Stimulated activated CD8-positive, alpha-beta memory T cell treated with anti-CD3 and anti-CD28 coated beads, Interleukin-7, amount 100 ng/mL, for 24 hours (primary cell): ENCODE data around the gene POLR1G.

Source experiments
- DNase-seq: peaks from one replicate; pipeline ENCODE4 v3.0.0-alpha.2; 2020; ENCODE audit warnings: low read depth

The POLR1G gene

DNA sequence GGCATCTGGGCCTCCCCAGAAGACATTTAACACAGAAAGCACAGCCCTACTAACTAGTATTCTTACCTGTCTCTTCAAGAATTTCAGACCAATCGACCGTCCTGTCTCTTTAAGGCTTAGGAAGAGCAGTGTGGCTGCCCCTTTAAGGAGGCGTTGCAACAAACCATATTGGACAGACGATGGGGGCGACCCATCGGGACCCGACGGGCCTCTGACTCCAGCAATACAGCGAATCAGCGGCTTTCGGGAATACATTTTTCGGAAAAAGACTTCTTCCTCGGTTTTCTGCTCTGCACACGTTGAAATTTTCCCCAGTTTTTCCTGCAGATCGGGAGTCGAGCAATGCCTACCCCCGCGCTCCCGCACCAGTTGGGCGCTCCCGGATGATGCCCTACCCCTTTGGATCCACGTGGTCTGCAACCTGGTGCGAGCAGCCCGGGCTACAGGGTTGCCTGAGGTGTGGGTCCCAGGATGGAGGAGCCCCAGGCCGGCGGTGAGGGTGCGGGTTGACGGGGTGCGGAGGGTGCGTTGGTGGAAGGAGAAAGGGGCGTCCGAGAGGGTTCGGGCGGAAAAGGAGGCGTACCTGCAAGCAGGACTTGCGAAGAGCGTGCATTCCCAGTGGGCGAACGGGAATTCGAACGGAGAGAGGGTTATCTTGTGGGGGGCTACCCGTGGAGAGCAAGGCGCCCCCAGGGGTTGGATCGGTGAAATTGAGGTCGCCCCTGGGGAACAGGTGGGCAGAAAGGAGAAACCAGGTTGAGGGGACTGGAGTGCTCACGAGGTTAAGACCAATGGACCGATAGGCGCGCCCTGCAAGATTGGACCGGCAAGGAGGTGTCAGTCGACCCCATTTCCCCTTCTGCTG is at the start of gene POLR1G:
Gene POLR1G (plus strand): TSS at position 419 of the 865 bp plus-strand sequence. CDS start 53 bp downstream, at position 472.
- peak; percentile 69 for DNase-seq

GRCh38 chr19:45356760-45357444 is 49.5 kb upstream of the POLR1G start:
- no peak for DNase-seq

DNA sequence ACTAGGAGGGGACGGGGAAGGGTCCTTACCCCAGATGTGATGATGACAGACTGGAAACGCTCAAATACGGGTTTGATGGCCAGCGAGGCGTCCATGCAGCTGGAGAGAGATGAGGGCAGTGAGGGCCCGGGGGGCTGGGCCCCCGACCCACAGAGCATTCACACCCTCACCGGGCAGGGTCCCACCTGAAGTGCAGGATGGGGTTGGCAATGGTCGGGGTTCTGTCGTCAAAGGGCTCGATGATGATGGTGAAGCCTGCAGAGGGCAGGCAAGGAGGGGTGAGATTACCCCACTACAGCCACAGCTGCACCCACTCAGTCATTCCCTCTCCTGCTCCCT is 49.0 kb upstream of the POLR1G start:
- DNase-seq: no peak

DNA sequence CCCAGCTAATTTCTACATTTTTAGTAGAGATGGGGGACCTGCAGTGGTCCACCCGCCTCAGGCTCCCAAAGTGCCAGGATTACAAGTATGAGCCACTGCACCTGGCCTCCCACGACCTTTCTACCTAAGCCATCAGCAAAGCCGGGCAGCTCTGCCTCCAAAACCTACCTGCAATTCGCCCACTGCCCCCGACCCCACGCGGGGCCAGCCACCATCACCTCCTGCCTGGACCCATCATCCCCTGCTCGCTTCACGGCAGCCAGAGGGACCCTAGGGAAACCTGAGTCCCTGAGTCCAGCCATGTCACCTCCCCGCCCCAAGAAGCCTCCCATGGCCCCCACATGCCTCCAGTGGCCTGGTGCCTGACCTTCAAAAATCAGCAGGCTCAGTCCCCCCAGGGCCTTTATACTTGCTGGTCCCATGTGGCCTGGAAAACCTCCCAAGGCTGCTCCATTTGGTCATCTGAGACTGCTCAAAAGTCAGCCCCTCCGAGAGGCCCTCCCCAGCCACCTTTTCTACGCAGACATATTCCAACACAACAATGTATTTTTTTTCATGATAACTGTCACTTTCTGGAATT is 48.1 kb upstream of the POLR1G start:
- no peak for DNase-seq

- DNase-seq: no peak
These were observed 44.8 kb upstream of the POLR1G start for GRCh38 chr19:45361608-45362007.

DNA sequence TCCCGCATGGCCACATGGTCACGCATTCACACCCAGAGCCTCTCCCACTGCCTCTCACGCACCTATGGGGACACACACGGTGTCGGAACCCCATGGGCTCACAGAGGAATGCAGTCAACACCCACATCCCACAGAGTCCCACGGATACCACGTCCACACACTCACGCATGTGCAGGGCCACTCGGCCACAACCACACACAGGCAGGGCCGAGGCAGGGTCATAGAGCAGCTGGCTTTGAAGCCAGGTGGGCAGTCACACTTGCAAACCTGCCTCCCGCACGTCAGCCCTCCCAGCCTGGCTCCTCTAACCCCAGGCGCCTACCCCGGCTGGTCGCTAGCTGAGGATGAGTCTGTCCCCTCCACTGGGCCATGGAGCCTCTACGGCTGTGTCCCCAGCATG is 44.2 kb upstream of the POLR1G start:
- no peak for DNase-seq

- no peak for DNase-seq
These were observed 42.5 kb upstream of the POLR1G start for GRCh38 chr19:45363861-45364459.

DNA sequence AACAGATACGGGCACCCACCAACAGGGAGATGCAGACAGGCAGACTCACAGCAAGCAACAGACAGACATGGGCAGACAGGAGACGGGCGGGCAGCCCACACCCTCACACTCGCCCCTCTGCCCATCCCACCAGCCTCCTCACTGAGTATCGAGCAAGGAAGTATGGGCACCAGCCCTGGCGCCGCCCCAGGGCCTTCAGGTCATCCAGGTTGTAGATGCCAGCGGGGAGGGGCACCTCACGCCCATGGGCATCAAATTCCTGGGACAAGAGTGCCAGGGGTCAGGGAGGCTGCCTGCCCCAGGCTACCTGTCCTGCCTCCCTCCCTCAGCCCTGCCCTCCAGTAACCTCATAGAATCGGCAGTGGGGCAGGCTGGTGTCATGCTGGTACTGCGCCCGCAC is 41.7 kb upstream of the POLR1G start:
- no peak for DNase-seq

DNA sequence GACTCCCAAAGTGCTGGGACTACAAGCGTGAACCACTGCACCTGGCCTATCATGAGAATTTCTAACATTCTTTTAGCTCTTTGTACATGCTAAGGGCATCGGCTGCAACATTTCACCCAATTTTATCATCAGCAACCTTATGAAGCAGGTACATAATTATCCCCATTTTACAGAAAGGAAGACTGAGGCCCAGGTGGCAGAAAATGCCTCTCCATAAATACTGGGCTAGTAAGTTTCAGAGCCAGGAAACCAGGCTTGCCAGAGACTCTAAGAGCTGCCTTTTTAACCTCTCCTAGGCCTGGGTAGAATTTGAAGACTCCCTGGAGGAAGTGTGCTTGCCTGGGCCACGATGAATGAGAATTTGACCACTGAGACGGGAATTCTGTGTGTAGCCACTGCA is 38.3 kb upstream of the POLR1G start:
- DNase-seq: no peak

DNA sequence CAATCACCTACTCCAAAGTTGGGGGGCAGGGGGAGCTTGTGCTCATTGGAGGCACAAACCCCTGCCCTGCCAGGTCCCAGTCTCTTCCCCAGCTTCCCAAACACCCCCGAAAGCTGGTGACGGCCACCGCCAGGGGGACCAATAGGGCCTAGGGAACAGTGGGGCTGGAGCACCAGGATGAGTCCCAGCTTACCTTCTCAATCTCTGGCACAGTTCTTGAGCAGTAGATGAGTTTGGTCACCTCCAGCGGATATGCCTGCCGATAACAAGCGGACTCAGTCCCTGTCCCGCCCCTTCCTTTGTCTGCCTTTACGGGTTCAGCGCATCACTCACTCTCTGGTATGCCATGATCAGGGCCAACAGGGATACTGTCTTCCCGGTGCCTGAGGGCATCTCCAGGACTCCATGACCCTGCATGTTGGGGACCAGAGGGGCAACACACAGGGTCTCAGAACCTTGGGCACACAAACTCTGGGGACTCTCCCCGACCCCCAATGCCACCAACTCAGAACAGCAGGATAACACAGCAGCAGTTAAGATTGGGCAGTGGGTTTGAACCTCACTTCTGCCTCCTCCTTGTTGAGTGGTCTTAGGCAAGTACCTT is 37.6 kb upstream of the POLR1G start:
- no peak for DNase-seq

DNA sequence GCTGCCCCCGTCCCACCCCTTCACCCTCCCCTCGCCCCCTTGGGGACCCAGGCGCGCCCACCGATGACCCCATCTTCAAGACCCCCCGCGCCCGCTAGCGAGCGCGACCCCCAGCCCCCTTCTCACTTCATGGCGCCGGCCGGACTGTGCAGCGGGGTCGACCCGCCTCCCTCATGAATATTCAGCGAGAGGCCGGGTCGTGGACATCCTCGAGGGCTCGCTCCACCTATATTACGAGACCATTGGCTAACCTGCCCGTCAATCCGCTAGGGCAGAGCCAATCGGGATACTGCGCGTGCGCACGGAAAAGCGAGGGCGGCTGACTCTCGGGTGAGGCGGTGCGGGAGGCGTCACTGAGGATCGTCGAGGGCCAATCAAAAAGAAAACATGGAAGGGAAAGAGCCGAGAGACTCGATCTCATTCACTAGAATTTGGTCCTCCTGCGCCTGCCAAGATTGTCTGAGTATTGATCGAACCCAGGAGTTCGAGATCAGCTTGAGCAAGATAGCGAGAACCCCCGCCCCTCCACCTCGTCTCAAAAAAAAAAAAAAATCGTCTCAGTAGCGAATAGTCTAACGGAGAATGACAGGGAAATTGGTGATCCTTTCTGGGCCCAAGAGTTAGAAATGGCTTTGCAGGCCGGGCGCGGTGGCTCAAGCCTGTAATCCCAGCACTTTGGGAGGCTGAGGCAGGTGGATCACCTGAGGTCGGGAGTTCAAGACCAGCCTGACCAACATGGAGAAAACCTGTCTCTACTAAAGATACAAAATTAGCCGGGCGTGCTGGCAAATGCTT is 35.8 kb upstream of the POLR1G start, which contains the start of gene ERCC2:
Gene ERCC2 (minus strand): TSS at position 164 of the 795 bp plus-strand sequence. CDS start 33 bp downstream, at position 131.
- DNase-seq: peak; percentile 100

DNA sequence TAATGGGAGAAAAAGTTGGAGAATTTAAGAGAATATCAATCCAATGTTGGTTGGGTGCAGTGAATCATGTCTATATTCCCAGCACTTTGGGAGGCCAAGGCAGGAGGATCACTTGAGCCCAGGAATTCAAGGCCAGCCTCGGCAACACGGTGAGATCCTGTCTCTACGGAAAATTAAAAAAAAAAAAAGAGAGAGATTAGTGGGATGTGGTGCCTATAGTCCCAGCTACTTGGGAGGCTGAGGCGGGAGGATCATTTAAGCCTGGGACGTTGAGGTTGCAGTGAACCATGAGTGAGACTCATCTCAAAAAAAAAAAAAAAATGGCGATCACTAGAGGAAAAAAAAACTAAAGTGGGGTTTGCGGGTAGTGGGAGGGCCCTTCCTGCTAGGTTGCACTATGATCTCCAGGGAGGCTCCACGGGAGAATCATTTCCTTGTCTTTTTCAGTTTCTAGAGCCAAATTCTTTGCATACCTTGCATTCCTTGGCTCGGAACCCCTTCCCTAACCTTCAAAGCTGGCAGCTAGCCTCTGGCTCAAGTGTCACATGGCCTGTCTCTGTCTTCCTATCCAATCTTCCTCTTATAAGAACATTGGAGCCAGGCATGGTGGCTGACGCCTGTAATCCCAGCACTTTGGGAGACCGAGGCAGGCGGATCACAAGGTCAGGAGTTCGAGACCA is 30.3 kb upstream of the POLR1G start:
- no peak for DNase-seq

DNA sequence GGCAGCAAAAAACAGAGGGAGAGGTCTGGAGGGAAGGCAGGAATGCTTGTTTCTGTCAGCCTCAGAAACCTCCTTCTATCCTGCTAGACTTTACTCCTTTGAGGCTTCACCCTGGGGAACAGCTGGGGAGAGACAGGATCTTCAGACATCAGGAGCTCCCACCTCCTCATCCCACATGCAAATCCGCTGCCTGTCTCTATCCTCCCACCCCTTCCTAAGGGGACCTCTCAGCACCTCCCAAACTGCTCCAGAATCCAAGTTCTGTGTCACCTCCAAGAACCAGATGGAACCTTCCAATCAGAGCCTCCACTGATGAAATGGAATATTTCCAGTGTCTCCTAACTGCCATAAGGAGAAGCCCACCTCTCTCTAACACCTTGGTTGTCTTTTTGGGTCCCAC is 26.3 kb upstream of the POLR1G start:
- DNase-seq: no peak

- DNase-seq: no peak
These were observed 24.0 kb upstream of the POLR1G start for GRCh38 chr19:45382426-45382825.

DNA sequence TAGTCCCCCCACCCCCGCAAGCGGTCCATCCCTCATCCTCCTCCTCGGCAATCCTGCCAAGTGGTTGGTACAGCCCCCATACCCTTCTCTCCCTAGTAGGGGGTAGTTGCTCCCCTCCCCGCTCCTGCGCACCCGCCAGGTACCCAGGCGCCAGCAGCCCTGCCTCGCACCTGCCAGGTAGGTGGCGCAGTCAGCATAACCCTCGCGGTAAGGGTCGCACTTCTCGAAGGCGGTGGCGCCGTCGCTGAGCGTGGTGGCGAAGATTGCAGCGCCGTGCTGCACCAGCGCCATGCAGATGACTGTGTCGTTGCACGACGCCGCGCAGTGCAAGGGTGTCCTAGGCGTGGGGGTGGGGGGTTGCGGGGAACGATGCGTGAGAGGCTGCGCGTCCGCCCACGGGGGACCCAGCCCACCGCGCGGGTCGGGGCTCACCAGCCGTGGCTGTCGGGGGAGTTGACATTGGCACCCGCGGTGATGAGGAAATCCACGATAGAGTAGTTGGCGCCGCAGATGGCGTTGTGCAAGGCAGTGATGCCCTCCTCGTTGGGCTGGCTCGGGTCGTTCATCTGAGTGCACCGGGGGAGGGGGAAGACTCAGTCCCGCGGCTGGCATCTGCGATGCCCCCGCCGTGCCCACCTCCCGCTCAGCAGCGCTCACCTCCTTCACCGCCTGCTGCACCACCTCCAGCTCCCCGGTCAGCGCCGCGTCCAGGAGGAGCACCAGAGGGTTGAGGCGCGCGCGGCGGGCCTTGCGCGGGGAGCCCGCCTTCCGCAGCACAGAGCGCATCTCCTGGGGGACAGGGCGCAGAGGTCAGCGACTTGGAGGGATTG is 20.8 kb upstream of the POLR1G start:
- DNase-seq: no peak

DNA sequence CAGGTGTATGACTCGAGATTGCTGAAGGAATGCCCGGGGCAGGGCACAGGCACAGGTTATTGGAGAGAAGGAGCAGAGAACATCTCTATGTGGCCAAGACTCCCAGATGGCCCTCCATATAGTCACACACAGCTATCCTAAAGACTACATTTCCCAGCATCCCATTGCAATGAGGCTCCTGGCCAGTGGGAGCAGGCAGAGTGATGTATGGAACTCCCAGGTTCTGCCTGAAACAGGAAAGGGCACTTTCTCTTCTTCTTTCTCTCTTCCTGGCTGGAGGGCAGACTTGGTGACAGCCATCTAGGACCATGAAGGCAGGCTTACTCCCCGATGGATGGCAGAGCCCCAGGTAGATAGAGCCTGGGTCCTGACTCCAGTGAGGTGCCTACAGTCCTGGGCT is 15.1 kb upstream of the POLR1G start:
- no peak for DNase-seq

- no peak for DNase-seq
These were observed 14.4 kb upstream of the POLR1G start for GRCh38 chr19:45391871-45392665.

GRCh38 chr19:45395821-45396617 is 10.4 kb upstream of the POLR1G start:
- DNase-seq: no peak
